Activated CD8-positive, alpha-beta T cell treated with anti-CD3 and anti-CD28 coated beads for 36 hours (primary cell): ENCODE measurements around the gene IL37. TPM values are rescaled to one million over a fixed set of nuclear protein-coding genes. Genes with fewer than 3 reads are reported as not detected.

ENCODE experiments used
- ATAC-seq: fragments of 200-7000 bp; cut with Tn5 transposase; one replicate; pipeline ENCODE4 v1.10.0; 2021; ENCODE audit warnings: mild to moderate bottlenecking, moderate library complexity
- CTCF ChIA-PET: fragments of 350-600 bp; sonication (Branson Sonifier 250); formaldehyde crosslinking; loops from one replicate; lab custom pipeline; 2021; ENCODE audit warnings: antibody characterized with exemption; lab: Charles Lee
- POLR2A ChIA-PET: fragments of 350-600 bp; sonication (Branson Sonifier 250); formaldehyde crosslinking; loops from one replicate; lab custom pipeline; 2021; ENCODE audit warnings: antibody characterized with exemption; lab: Charles Lee
- DNase-seq: peaks from one replicate; pipeline ENCODE4 v3.0.0-alpha.2; 2020
- H3K27ac Mint-ChIP-seq: one replicate; pipeline ENCODE4 v1.8.0; 2021; ENCODE audit warnings: mild to moderate bottlenecking, mixed read lengths
- H3K27me3 Mint-ChIP-seq: one replicate; pipeline ENCODE4 v1.8.0; 2021; ENCODE audit warnings: mixed read lengths
- H3K36me3 Mint-ChIP-seq: one replicate; pipeline ENCODE4 v1.8.0; 2021; ENCODE audit warnings: low read depth, mixed read lengths
- H3K4me1 Mint-ChIP-seq: one replicate; pipeline ENCODE4 v1.8.0; 2021; ENCODE audit warnings: low read depth, mixed read lengths
- H3K4me3 Mint-ChIP-seq: one replicate; pipeline ENCODE4 v1.8.0; 2021; ENCODE audit warnings: mild to moderate bottlenecking, moderate library complexity, mixed read lengths
- H3K9me3 Mint-ChIP-seq: one replicate; pipeline ENCODE4 v1.8.0; 2021; ENCODE audit warnings: mixed read lengths
- intact Hi-C: fragments of 100-400 bp; cut with micrococcal nuclease; formaldehyde crosslinking; loops from one replicate; pipeline ENCODE4 v1.10.0; 2022
- total RNA-seq, 2 experiments: library from RNA; stranded (reverse); gene quantifications; one replicate each; pipeline ENCODE4 v1.2.3, GENCODE V29; 2021
- TF ChIP-seq, protein P1 (sequence below): fragments of 200-600 bp; IDR thresholded peaks from one replicate; pipeline ENCODE4 v1.8.0; 2022; ENCODE audit warnings: antibody characterized with exemption, mild to moderate bottlenecking

IL37 gene
- total RNA-seq, 2 experiments from 2014 or later = not detected

GRCh38 chr2:112957511-112957910 lies 46.5 kb downstream of the IL37 start:
- TF ChIP-seq, protein P1, sequence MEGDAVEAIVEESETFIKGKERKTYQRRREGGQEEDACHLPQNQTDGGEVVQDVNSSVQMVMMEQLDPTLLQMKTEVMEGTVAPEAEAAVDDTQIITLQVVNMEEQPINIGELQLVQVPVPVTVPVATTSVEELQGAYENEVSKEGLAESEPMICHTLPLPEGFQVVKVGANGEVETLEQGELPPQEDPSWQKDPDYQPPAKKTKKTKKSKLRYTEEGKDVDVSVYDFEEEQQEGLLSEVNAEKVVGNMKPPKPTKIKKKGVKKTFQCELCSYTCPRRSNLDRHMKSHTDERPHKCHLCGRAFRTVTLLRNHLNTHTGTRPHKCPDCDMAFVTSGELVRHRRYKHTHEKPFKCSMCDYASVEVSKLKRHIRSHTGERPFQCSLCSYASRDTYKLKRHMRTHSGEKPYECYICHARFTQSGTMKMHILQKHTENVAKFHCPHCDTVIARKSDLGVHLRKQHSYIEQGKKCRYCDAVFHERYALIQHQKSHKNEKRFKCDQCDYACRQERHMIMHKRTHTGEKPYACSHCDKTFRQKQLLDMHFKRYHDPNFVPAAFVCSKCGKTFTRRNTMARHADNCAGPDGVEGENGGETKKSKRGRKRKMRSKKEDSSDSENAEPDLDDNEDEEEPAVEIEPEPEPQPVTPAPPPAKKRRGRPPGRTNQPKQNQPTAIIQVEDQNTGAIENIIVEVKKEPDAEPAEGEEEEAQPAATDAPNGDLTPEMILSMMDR = no peak
- Mint-ChIP-seq H3K27me3 (no peaks in the 10 kb centered on the region), H3K36me3 (no peaks in the 10 kb centered on the region), H3K9me3 (no peaks in the 10 kb centered on the region), H3K4me1 (no peaks in the 10 kb centered on the region), H3K27ac (no peak overlapping the region), H3K4me3 (no peak overlapping the region)
- DNase-seq = no peak
- ChIA-PET CTCF (interaction anchor here (4.3 kb wide), 1 partner anchor 15 kb away, joined by 37 read pairs; no protein-coding TSS in a partner anchor), POLR2A (no interaction called here)
- intact Hi-C loops = no loop called here
- no peak for ATAC-seq

DNA sequence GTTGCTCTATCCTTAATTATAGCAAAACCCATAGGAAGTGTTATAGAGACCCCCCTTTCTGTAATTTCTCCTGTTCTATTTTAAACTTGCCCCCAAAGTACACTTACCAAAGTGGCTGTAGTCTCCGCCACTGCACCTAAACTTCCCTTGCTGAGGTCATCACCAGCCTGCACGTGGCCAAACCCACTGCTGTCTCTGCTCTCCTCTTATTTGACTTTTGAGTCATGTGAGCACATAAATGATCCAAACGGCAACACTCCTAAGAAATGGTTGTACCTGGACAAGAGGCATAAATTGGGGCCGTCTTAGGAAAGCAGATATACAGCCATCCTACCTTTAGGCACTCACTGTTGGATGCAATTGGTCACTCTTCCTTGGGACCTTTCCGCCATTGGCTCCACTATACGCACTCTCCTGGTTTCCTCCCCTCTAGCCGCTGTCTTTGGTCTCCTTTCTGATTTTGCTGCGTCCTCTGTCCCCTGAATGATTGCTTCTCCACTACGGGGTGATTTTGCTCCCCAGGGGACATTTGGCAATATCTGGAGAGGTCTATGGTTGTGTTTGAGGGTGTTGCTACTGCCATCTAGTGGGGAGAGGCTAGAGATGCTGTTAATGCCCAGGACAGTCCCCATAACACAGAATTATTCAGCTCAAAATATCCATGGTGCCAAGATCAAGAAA lies 47.6 kb downstream of the IL37 start:
- peak; percentile 91 for ATAC-seq
- Mint-ChIP-seq H3K27ac (no peak overlapping the region), H3K9me3 (no peaks in the 10 kb centered on the region), H3K27me3 (no peaks in the 10 kb centered on the region), H3K36me3 (no peaks in the 10 kb centered on the region), H3K4me1 (no peaks in the 10 kb centered on the region), H3K4me3 (no peak overlapping the region)
- CTCF ChIA-PET = interaction anchor here (0.6 to 6.1 kb wide), 24 partner anchors 9 to 233 kb away, joined by 3 to 58 read pairs (median 4); no protein-coding TSS in a partner anchor
- POLR2A ChIA-PET = no interaction called here
- intact Hi-C loops = no loop called here
- TF ChIP-seq, protein P1 = peak; percentile 88
- peak; percentile 45 for DNase-seq

DNA sequence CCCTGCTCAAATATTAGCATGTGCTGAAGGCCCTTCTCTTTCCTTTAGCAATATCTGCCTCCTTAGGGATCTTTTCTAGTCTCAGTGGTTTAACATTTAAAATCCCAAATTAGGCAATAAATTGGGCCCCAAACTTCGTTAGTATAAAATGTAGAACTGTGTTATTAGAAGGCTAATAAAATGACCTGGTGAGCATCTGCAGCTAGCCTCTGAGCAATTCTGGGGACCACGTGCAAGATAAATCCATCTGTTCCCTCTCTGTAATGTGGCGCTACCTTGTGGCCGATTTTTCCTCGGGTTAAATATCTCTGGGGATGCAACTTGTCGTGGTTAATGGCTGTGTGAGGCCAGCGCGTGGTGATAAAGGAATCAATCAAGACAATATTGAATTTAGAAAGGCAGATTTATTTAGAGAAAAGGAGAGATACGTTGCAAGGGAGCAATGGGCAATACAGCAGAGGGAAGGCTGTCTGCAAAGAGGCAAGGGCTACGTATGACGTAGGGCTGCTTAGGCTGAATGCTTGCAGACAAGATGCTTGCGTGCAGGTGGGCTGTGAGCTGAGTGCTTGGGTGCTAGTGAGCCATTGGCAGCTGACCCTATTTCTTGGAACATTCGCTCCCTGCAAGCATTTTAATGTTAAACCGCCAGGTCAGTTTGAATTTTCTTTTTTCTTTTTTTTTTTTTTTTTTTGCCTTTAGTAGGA lies 48.3 kb downstream of the IL37 start:
- H3K4me3 Mint-ChIP-seq = no peak overlapping the region
- ChIA-PET POLR2A (no interaction called here), CTCF (interaction anchor here (0.6 to 6.1 kb wide), 24 partner anchors 8 to 234 kb away, joined by 3 to 58 read pairs (median 4); no protein-coding TSS in a partner anchor)
- intact Hi-C loops = no loop called here
- H3K36me3 Mint-ChIP-seq = no peaks in the 10 kb centered on the region
- TF ChIP-seq, protein P1 = peak; percentile 50
- no peaks in the 10 kb centered on the region for H3K27me3 Mint-ChIP-seq
- H3K27ac Mint-ChIP-seq = no peak overlapping the region
- H3K9me3 Mint-ChIP-seq = no peaks in the 10 kb centered on the region
- no peak for ATAC-seq
- DNase-seq = no peak
- H3K4me1 Mint-ChIP-seq = no peaks in the 10 kb centered on the region

GRCh38 chr2:112960230-112960825 lies 49.4 kb downstream of the IL37 start:
- H3K36me3 Mint-ChIP-seq = no peaks in the 10 kb centered on the region
- ATAC-seq (no peak), DNase-seq (no peak)
- CTCF ChIA-PET = interaction anchor here (0.8 to 6.1 kb wide), 10 partner anchors 8 to 211 kb away, joined by 3 to 58 read pairs (median 4); no protein-coding TSS in a partner anchor
- POLR2A ChIA-PET = interaction anchor here (0.9 kb wide), 1 partner anchor 19 kb away, joined by 3 read pairs; no protein-coding TSS in a partner anchor
- H3K9me3 Mint-ChIP-seq = no peaks in the 10 kb centered on the region
- no peak overlapping the region for H3K27ac Mint-ChIP-seq
- H3K4me3 Mint-ChIP-seq = no peak overlapping the region
- intact Hi-C loops = no loop called here
- no peaks in the 10 kb centered on the region for H3K27me3 Mint-ChIP-seq
- no peaks in the 10 kb centered on the region for H3K4me1 Mint-ChIP-seq
- TF ChIP-seq, protein P1 = no peak
